GM13976 (cell line): ENCODE measurements around the gene C17orf75.
"Not testable (repeated sequence)": the region's sequence is repeated elsewhere in the genome, so short reads cannot be mapped to it uniquely, and the experiment has no call there.

ENCODE experiments used
- DNase-seq: peaks from one replicate; pipeline ENCODE4 v3.0.0; 2012; ENCODE audit warnings: low spot score
- CTCF ChIP-seq: IDR thresholded peaks from 2 replicates; pipeline ENCODE4 v1.5.1; 2012; ENCODE audit warnings: borderline replicate concordance, mild to moderate bottlenecking; ENCODE audit not compliant: insufficient read depth; ENCODE audit errors: extremely low read depth, missing control alignments, control extremely low read depth
- in situ Hi-C: fragments of 300-500 bp; cut with MboI; formaldehyde crosslinking; loops from one replicate; pipeline ENCODE4 v1.12.0; 2022; ENCODE audit warnings: low sequenced_read_pairs, mixed read lengths, inconsistent platforms; ENCODE audit not compliant: unreplicated experiment

Gene C17orf75

GRCh38 chr17:32356378-32356743, 14.4 kb upstream of the C17orf75 start:
- no peak for DNase-seq
- in situ Hi-C loops: no loop called here

GRCh38 chr17:32355649-32356377, 13.8 kb upstream of the C17orf75 start:
- no peak for TF ChIP-seq CTCF
- in situ Hi-C loops: no loop called here
- no peak for DNase-seq

More at GRCh38 chr17:32356378-32356743, 14.4 kb upstream of the C17orf75 start:
- TF ChIP-seq CTCF: no peak

GRCh38 chr17:32352734-32353133, 10.8 kb upstream of the C17orf75 start:
- DNase-seq, in situ Hi-C loops: not testable (repeated sequence)

- in situ Hi-C loops: no loop called here
- peak; percentile 53 for DNase-seq
These were observed 8.9 kb upstream of the C17orf75 start for GRCh38 chr17:32350666-32351418.

GRCh38 chr17:32349854-32350665, 8.1 kb upstream of the C17orf75 start, which contains the start of gene ZNF207:
ZNF207 (plus strand) TSS chr17:32350157; CDS start chr17:32350286, 129 bp downstream.
- in situ Hi-C loops: no loop called here
- peak; percentile 93 for DNase-seq
- TF ChIP-seq CTCF: no peak

More at GRCh38 chr17:32350666-32351418, 8.9 kb upstream of the C17orf75 start:
- TF ChIP-seq CTCF: no peak

DNA sequence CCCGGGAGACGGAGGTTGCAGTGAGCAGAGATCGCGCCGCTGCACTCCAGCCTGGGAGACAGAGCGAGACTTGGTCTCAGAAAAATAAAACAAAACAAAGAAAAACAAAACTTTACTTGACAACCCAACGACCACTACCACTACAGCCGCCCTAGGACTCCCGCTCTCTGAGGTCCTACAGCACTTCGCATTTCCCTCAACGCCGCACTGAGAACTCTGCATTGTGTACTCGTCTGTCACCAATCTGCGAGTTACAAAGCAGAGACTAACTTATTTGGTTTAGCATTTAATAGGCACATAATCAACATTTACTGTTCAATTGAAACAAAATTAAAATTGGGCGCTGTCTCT, 7.5 kb upstream of the C17orf75 start:
- in situ Hi-C loops: no loop called here
- TF ChIP-seq CTCF: no peak
- no peak for DNase-seq
